NCI-H146 (cell line): ENCODE data around the gene GAA.
"Not testable (repeated sequence)": the region's sequence is repeated elsewhere in the genome, so short reads cannot be mapped to it uniquely, and the experiment has no call there.

Source experiments
- DNase-seq: peaks from one replicate; lab custom pipeline; 2025; lab: John Stamatoyannopoulos, UW

GAA gene

DNA sequence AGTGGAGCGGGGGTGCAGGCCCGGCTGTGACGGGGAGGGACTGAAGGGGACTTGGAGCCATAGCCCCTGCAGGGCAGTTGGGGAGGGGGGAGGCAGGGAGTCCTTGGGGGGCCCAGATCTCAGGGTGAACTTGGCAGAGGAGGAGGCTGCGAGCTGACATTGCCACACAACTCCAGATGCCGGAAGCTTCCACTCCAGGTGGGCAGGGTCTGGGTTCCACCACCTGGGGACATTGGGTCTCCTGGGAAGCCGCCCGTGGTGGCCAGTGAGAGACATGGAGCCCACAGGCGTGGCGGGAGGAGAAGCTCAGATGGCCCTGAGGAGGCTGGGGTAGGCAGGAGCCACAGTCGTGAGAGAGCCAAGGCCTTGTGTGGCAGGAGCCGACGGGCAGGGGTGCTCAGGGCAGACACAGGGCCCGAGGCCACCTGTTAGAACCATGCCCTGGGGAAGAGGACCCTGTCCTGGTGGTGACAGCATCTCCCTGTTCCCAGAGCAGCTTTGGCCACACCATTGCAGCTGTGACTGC, 18.2 kb upstream of the GAA start:
- DNase-seq = no peak

DNA sequence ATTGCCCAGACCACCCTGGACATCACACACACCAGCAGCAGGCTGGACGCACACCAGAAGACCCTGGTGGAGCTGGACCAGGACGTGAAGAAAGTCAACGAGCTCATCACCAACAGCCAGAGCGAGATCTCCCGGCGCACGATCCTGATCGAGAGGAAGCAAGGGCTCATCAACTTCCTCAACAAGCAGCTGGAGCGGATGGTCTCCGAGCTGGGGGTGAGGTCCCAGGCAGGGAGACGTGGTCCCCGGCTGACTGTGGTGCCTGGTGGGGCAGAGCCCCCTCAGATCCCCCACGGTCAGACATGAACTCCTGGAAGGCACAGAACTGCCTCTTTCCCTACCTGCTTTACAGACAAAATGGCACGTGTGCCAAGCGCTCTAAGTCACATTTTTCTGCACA, 16.6 kb upstream of the GAA start:
- no peak for DNase-seq

GRCh38 chr17:80086081-80086480, 15.3 kb upstream of the GAA start:
- no peak for DNase-seq

DNA sequence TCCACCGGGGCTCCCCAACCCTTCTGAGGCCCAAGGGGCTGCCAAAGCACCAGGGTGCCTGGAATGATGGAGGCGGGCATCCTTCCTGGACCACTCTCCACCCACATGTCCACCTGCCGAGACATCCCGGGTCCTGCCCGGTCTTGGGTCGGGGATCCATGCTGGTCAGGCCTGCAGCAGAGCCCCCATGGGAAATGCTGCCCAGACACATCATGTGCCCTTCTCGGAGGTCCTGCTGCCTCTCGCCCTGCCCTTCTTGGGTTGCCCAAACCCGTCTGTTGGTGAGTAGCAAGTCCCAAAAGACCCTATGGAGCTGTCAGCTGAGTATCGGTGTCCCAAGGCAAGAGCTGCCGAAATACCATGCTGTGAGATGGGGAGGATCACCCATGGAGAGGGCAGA, 14.8 kb upstream of the GAA start:
- no peak for DNase-seq

GRCh38 chr17:80087346-80088265, 13.8 kb upstream of the GAA start:
- no peak for DNase-seq

GRCh38 chr17:80089762-80090161, 11.6 kb upstream of the GAA start:
- DNase-seq = no peak

DNA sequence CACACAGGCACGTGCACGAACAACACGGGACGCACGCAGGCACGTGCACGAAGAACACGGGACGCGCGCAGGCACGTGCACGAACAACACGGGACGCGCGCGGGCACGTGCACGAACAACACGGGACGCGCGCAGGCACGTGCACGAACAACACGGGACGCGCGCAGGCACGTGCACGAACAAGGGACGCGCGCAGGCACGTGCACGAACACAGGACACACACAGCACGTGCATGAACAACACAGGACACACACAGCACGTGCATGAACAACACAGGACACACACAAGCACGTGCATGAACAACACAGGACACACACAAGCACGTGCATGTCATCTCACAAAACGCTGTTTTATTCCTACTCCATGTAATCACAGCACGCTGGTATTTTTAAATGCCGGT, 11.2 kb upstream of the GAA start:
- not testable (repeated sequence) for DNase-seq

DNA sequence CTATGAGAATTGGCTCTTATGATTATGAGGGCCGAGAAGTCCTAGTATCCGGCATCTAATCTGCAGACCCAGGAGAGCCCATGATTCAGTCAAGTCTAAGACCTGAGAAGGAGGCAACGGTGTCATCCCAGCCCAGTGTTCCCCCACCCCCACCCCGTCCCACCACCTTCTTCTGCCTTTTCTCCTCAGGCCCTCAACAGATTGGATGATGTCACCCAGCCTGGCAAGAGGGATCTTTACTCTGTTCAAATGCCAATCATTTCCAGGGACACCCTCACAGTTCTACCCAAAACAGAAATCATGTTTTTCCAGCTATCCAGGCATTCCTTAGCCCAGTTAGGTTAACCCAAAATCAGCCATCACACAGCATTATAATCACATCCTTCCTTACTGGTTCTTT, 10.0 kb upstream of the GAA start:
- no peak for DNase-seq

DNA sequence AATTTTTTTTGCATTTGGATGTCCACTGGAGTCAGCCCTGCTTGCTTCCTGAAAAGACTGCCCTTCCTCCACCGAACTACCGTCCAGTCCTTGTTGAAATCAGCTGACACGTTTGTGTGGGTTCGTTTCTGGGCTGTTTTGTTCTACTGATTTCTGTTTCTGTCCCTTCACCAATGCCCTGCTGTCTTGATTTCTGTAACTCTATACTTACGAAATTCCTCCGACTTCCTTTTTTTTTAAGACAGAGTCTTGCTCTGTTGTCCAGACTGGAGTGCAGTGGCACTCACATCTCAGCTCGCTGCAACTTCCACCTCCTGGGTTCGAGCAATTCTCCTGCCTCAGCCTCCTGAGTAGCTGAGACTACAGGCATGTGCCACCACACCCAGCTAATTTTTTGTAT, 8.4 kb upstream of the GAA start:
- DNase-seq = no peak

DNA sequence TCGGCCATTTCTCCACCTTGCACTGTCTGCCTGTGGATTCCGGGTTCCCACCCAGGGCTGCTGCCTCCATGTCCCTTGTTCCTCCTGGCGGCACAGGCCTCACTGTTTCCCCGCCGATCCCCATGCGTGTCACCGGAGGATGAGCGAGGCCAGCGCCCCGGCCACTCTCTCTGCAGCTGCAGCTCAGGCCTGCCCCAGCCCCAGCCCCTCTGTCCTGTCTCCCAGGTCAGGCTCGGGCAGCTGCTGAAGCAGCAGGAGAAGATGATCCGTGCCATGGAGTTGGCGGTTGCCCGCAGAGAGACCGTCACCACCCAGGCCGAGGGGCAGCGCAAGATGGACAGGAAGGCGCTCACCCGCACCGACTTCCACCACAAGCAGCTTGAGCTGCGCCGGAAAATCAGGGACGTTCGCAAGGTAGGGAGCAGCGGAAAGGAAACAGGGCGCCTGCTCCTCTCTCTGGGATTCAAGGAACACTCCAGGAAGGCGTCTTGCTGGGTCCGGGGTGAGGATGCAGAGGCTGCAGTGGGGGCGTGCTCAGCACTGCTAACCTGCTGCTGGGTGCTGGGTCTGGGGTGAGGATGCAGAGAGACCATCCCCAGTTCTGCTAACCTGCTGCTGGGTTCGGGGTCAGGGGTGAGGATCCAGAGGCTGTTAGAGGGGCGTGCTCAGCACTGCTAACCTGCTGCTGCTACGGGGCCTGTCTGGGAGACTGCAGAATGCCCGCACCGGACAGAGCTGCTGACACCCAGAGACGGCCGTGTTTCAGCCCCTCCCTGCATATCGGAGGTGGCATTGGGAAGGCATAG, 6.1 kb upstream of the GAA start:
- no peak for DNase-seq

DNA sequence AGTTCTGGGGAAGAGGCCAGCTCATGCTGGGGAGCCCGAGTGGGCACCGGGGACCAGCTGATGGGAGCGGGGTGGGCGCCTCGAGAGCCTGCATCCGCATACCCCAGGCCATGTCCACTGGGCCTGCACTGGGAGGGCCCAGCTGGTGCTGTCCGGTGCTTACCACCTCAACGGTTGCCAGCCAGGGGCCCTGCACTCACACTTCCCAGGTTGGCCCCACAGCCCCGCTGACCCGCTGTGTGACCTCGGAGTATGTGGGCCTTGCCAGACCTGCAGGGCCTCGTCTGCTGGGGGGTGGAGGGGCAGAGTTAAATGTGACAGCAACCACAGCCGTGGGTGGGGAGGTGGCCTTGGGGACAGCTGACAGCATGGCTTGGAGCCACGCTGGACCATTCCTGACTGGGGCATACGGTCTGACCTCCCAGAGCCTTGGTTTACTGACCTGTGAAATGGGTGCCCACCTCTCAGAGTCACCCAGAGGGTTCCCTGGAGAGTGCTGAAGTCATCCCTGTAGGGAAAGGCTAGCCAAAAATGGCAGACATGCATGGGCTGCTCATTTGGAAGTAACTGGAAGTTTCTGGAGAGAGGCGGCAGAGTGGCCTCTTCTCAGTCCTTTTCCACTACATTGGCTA, 5.4 kb upstream of the GAA start:
- DNase-seq = no peak

DNA sequence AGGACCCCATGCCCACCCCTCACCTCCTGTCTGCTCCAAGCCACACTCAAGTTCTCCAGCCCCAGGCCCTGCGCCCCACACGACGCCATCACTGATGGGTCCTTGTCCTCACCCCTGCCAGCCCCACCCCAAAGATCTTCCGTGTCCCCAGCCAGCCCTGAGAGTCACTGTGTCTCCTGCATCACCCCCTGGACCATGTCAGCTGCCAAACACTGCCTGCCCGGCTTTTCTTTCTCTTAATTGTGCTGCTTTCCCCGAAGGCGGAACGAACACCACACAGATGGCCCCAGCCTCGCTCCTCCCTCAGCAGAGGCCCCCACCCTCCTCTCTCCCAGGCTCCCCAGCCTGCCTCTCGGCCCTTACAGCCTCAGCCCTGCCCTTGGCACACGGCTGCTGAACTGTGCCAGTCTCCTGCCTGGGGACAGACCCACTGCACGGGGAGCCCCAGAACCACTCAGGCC, 4.8 kb upstream of the GAA start:
- DNase-seq = no peak

DNA sequence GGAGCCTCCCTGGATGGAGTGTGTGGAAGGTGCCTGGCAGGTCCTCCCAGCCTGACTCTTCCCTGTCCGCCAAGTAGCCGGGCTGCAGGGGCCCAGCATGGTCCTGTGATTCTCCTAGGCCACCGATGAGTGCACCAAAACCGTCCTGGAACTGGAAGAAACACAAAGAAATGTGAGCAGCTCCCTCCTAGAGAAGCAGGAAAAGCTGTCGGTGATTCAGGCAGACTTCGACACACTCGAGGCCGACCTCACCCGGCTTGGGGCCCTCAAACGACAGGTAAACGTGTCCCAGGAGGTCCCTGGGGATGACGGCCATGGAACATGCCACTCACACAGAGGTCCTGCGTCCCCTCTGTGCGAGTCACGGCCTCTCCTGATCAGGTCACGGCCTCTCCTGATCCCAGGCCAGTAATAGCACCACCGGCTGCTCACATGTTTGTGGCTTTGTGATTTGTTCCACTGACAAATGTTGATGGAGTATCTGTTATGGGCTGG, 4.2 kb upstream of the GAA start:
- DNase-seq = no peak

- no peak for DNase-seq
Observed at GRCh38 chr17:80097844-80098691, 3.3 kb upstream of the GAA start.

GRCh38 chr17:80099291-80100034, 1.9 kb upstream of the GAA start:
- DNase-seq = no peak

GRCh38 chr17:80100035-80100323, 1.4 kb upstream of the GAA start:
- no peak for DNase-seq

DNA sequence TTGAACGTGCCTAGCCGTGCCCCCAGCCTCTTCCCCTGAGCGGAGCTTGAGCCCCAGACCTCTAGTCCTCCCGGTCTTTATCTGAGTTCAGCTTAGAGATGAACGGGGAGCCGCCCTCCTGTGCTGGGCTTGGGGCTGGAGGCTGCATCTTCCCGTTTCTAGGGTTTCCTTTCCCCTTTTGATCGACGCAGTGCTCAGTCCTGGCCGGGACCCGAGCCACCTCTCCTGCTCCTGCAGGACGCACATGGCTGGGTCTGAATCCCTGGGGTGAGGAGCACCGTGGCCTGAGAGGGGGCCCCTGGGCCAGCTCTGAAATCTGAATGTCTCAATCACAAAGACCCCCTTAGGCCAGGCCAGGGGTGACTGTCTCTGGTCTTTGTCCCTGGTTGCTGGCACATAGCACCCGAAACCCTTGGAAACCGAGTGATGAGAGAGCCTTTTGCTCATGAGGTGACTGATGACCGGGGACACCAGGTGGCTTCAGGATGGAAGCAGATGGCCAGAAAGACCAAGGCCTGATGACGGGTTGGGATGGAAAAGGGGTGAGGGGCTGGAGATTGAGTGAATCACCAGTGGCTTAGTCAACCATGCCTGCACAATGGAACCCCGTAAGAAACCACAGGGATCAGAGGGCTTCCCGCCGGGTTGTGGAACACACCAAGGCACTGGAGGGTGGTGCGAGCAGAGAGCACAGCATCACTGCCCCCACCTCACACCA, 724 bp downstream of the GAA start:
- peak; percentile 60 for DNase-seq

DNA sequence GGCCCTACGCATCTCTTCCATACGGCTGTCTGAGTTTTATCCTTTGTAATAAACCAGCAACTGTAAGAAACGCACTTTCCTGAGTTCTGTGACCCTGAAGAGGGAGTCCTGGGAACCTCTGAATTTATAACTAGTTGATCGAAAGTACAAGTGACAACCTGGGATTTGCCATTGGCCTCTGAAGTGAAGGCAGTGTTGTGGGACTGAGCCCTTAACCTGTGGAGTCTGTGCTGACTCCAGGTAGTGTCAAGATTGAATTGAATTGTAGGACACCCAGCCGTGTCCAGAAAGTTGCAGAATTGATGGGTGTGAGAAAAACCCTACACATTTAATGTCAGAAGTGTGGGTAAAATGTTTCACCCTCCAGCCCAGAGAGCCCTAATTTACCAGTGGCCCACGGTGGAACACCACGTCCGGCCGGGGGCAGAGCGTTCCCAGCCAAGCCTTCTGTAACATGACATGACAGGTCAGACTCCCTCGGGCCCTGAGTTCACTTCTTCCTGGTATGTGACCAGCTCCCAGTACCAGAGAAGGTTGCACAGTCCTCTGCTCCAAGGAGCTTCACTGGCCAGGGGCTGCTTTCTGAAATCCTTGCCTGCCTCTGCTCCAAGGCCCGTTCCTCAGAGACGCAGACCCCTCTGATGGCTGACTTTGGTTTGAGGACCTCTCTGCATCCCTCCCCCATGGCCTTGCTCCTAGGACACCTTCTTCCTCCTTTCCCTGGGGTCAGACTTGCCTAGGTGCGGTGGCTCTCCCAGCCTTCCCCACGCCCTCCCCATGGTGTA, 1.5 kb downstream of the GAA start:
- DNase-seq = no peak

DNA sequence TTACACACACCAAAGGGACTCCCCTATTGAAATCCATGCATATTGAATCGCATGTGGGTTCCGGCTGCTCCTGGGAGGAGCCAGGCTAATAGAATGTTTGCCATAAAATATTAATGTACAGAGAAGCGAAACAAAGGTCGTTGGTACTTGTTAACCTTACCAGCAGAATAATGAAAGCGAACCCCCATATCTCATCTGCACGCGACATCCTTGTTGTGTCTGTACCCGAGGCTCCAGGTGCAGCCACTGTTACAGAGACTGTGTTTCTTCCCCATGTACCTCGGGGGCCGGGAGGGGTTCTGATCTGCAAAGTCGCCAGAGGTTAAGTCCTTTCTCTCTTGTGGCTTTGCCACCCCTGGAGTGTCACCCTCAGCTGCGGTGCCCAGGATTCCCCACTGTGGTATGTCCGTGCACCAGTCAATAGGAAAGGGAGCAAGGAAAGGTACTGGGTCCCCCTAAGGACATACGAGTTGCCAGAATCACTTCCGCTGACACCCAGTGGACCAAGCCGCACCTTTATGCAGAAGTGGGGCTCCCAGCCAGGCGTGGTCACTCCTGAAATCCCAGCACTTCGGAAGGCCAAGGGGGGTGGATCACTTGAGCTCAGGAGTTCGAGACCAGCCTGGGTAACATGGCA, 2.2 kb downstream of the GAA start:
- DNase-seq = no peak
